IPS DF 6.9 (cell line): ENCODE data around the gene ZNF32.
A peak's percentile ranks its signal among the peaks of the same experiment; 100 is the strongest.
"Not testable (repeated sequence)": the region's sequence is repeated elsewhere in the genome, so short reads cannot be mapped to it uniquely, and the experiment has no call there.

ENCODE experiments used
- DNase-seq: peaks from one replicate; pipeline ENCODE4 v3.0.0-alpha.2; 2013; ENCODE audit warnings: low read depth, low spot score
- H3K27ac ChIP-seq: one replicate; pipeline ENCODE4 v1.5.1; 2013; ENCODE audit warnings: low read length, control low read depth
- H3K27me3 ChIP-seq: 2 replicates; pipeline ENCODE4 v1.6.1; 2013; ENCODE audit warnings: mild to moderate bottlenecking, low read length; ENCODE audit not compliant: control insufficient read depth, insufficient read depth
- H3K36me3 ChIP-seq: 2 replicates; pipeline ENCODE4 v1.6.1; 2013; ENCODE audit warnings: low read length; ENCODE audit not compliant: control insufficient read depth, insufficient read depth
- H3K4me1 ChIP-seq: 2 replicates; pipeline ENCODE4 v1.6.1; 2013; ENCODE audit warnings: low read length; ENCODE audit not compliant: control insufficient read depth, insufficient read depth
- H3K4me3 ChIP-seq: 2 replicates; pipeline ENCODE4 v1.5.1; 2013; ENCODE audit warnings: mild to moderate bottlenecking, low read length
- H3K9me3 ChIP-seq: 2 replicates; pipeline ENCODE4 v1.6.1; 2013; ENCODE audit warnings: low read length, inconsistent platforms; ENCODE audit not compliant: control insufficient read depth, insufficient read depth
- WGBS: extraction: QIAGEN DNeasy Blood & Tissue Kit; methylation state at CpG from one replicate; pipeline ENCODE4 v1.1.7; 2013; ENCODE audit warnings: mixed read lengths, missing lambda C conversion rate; ENCODE audit not compliant: insufficient read length, insufficient coverage; 5-methylcytosine and 5-hydroxymethylcytosine counted together

The ZNF32 gene

GRCh38 chr10:43607199-43607573 is 41.5 kb downstream of the ZNF32 start:
- no peaks in the 10 kb centered on the region for H3K36me3 ChIP-seq
- no peaks in the 10 kb centered on the region for H3K27me3 ChIP-seq
- H3K4me1 ChIP-seq = no peaks in the 10 kb centered on the region; the same call in 1 of the 2 replicates
- no peak for DNase-seq
- H3K27ac ChIP-seq = no peak overlapping the region
- no CpG with 5 or more reads among the region's 10 CpGs for WGBS
- peak overlapping the region; percentile 67; the same call in 1 of the 2 replicates for H3K4me3 ChIP-seq
- H3K9me3 ChIP-seq = peaks cover under 1% of the 10 kb centered on the region

- Histone ChIP-seq H3K36me3 (no peaks in the 10 kb centered on the region), H3K27ac (no peak within 1 kb of the TSS), H3K27me3 (no peaks in the 10 kb centered on the region), H3K4me1 (no peaks in the 10 kb centered on the region; the same call in 1 of the 2 replicates), H3K9me3 (peaks cover 2% of the 10 kb centered on the region), H3K4me3 (peak within 1 kb of the TSS; percentile 67)
- DNase-seq = peak; percentile 64
- no CpG with 5 or more reads among the region's 58 CpGs for WGBS
These were observed 42.1 kb downstream of the ZNF32 start, which contains the start of gene ZNF485 for GRCh38 chr10:43606323-43607198. TSS of gene ZNF485 (plus strand) at chr10:43606438. CDS start at chr10:43607051, 613 bp downstream.

GRCh38 chr10:43605850-43606322 is 42.8 kb downstream of the ZNF32 start:
- Histone ChIP-seq H3K4me3 (no peak overlapping the region), H3K9me3 (peaks cover 2% of the 10 kb centered on the region), H3K27me3 (no peaks in the 10 kb centered on the region), H3K27ac (no peak overlapping the region), H3K4me1 (no peaks in the 10 kb centered on the region; the same call in 1 of the 2 replicates), H3K36me3 (no peaks in the 10 kb centered on the region)
- no peak for DNase-seq
- no CpG with 5 or more reads among the region's 12 CpGs for WGBS

- not testable (repeated sequence) for H3K27ac ChIP-seq, H3K36me3 ChIP-seq, H3K27me3 ChIP-seq, H3K4me3 ChIP-seq, H3K4me1 ChIP-seq, DNase-seq, H3K9me3 ChIP-seq
- no CpG with 5 or more reads among the region's 6 CpGs for WGBS
These were observed 47.1 kb downstream of the ZNF32 start for GRCh38 chr10:43601576-43601975.

GRCh38 chr10:43599333-43599732 is 49.3 kb downstream of the ZNF32 start:
- no peak for DNase-seq
- WGBS = no CpG with 5 or more reads among the region's 2 CpGs
- Histone ChIP-seq H3K4me1 (no peaks in the 10 kb centered on the region), H3K9me3 (peaks cover 2% of the 10 kb centered on the region), H3K27ac (no peak overlapping the region), H3K4me3 (no peak overlapping the region), H3K36me3 (no peaks in the 10 kb centered on the region), H3K27me3 (no peaks in the 10 kb centered on the region)

GRCh38 chr10:43598446-43598845 is 50.2 kb downstream of the ZNF32 start:
- Histone ChIP-seq H3K27ac (no peak overlapping the region), H3K9me3 (peaks cover 2% of the 10 kb centered on the region), H3K4me1 (no peaks in the 10 kb centered on the region), H3K36me3 (no peaks in the 10 kb centered on the region), H3K27me3 (no peaks in the 10 kb centered on the region), H3K4me3 (no peak overlapping the region)
- no peak for DNase-seq
- no CpG with 5 or more reads among the region's 2 CpGs for WGBS

- Histone ChIP-seq H3K36me3 (no peaks in the 10 kb centered on the region), H3K27me3 (no peaks in the 10 kb centered on the region), H3K4me1 (no peaks in the 10 kb centered on the region), H3K9me3 (0 out of 2 replicates have a peak, but pooled peaks cover 2% of the 10 kb centered on the region), H3K4me3 (no peak overlapping the region), H3K27ac (no peak overlapping the region)
- WGBS = no CpG with 5 or more reads among the region's 4 CpGs
- no peak for DNase-seq
These were observed 52.1 kb downstream of the ZNF32 start for GRCh38 chr10:43596546-43596945.

GRCh38 chr10:43595739-43596298 is 52.9 kb downstream of the ZNF32 start:
- 0 out of 2 replicates have a peak, but pooled peaks cover 2% of the 10 kb centered on the region for H3K9me3 ChIP-seq
- H3K36me3 ChIP-seq = no peaks in the 10 kb centered on the region
- H3K27me3 ChIP-seq = no peaks in the 10 kb centered on the region
- H3K4me1 ChIP-seq = no peaks in the 10 kb centered on the region
- no peak for DNase-seq
- H3K4me3 ChIP-seq = no peak overlapping the region
- no CpG with 5 or more reads among the region's 7 CpGs for WGBS
- H3K27ac ChIP-seq = no peak overlapping the region

GRCh38 chr10:43594944-43595589 is 53.6 kb downstream of the ZNF32 start:
- Histone ChIP-seq H3K9me3 (0 out of 2 replicates have a peak, but pooled peaks cover 2% of the 10 kb centered on the region), H3K4me1 (no peaks in the 10 kb centered on the region), H3K27ac (no peak overlapping the region), H3K27me3 (no peaks in the 10 kb centered on the region), H3K36me3 (no peaks in the 10 kb centered on the region), H3K4me3 (no peak overlapping the region)
- no peak for DNase-seq
- WGBS = no CpG with 5 or more reads among the region's 8 CpGs
